HG03103 (cell line): ENCODE measurements around the gene SUSD6.
"Not testable (repeated sequence)": the region's sequence is repeated elsewhere in the genome, so short reads cannot be mapped to it uniquely, and the experiment has no call there.

ENCODE experiments used
- ATAC-seq: cut with Tn5 transposase; IDR thresholded peaks from one replicate; pipeline ENCODE4 v1.9.1; 2021; ENCODE audit warnings: low read depth; ENCODE audit not compliant: unreplicated experiment

The SUSD6 gene

DNA sequence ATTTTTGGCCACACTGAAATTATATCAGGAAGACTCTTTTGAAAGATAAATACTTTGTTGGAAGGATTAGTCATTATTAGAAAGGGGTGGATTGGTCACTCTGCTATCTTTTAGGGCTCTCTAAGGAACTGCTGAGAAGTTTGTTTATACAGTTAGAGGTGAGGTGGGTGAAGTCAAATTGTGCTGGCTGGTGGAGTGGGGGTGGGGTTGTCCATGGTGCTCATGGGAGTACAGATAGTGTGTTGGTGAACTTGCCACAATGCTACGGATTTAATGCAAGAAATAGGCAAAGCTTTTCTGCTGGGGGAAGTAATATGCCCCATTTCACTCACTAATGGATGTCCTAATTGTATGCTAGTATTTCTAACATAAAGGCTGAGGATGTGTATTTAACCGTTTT is 35.8 kb downstream of the SUSD6 start:
- ATAC-seq: no peak

GRCh38 chr14:69647642-69648041 is 36.2 kb downstream of the SUSD6 start:
- ATAC-seq: not testable (repeated sequence)

DNA sequence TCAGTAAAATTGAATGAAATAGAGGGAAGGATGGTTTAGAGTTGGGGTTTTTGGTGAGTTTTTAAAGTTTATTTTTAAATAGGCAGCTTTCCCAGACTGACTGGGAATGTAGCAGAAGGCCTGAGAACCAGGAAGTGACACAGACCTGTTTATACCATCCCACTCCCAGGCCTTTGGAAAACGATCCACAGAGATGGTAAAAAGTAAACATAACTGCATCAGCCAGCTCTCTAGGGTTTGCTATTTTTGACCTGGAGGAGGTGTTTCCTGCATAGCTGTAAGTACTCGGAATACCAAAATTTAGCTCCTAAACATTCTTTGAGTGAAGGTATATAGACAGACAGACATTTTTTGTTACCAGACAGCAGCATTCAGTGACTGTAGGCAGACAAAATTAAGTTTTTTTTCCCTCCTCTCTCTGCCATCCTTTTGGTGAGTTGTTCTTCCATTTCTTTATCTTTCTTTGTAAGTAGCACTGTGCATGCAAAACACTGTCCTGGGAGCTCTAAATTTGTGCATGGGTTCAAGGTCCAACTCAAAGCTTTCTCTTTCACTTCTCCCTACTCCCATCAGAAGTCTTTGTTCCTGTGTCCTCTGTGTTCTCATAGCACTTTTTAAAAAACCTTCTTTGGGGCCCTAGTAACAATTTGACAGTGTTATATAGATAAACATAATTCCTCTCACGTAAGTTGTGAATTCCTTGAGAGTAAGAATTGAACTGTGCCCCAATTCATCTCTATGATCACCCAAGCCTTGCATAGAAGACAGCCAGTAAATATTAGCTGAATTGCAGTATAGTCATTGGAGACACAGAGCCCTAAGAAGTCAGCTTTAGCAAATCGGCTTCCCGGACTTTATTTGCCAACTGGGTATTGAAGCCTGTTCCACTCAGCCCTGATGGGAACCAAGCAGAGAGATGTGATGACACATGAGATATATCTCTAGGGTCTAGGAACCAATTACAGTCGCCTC is 37.4 kb downstream of the SUSD6 start:
- ATAC-seq: peak; percentile 49

DNA sequence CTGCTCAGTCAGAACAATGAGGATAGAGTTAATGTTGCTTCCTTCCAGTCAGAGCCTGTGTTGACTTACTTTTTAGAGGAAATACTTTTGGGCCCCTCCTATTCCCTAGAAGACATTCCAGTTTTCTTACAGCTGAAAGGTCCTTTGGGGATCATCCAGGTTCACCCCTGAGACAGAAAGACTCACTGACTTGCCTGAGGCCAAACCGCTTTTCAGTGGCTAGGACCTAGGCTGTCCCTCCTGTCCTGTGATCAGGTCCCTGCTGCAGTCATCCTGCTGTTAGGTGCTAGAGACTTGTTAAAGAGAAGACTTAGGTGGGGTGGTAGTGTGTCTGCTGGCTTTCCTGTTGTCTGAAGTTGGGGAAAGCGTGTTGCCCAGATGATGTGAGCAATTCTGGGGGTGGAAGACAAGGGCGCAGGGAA is 39.6 kb downstream of the SUSD6 start:
- no peak for ATAC-seq

GRCh38 chr14:69651664-69652063 is 40.3 kb downstream of the SUSD6 start:
- ATAC-seq: no peak

- no peak for ATAC-seq
These were observed 41.7 kb downstream of the SUSD6 start for GRCh38 chr14:69652942-69653684.

DNA sequence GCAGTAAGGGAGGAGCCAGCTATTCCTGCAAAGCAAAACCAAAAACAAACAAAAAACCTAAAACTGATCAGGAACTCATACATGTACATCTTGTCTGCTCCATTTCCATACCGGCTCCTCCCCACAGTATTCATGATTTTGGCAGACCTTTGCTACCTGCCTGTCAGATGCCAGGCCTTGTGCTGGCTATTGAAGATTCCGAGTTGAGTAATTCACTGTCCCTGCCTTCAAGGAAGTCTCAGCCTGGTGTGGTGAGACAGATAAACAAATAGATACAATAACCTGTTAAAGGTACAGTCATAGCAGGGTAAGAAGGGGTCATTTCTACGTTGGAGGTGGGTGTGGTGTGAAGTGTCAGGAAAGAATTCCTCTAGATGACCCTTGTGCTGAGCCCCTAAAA is 42.7 kb downstream of the SUSD6 start:
- ATAC-seq: no peak

GRCh38 chr14:69657950-69658355 is 46.6 kb downstream of the SUSD6 start:
- no peak for ATAC-seq

DNA sequence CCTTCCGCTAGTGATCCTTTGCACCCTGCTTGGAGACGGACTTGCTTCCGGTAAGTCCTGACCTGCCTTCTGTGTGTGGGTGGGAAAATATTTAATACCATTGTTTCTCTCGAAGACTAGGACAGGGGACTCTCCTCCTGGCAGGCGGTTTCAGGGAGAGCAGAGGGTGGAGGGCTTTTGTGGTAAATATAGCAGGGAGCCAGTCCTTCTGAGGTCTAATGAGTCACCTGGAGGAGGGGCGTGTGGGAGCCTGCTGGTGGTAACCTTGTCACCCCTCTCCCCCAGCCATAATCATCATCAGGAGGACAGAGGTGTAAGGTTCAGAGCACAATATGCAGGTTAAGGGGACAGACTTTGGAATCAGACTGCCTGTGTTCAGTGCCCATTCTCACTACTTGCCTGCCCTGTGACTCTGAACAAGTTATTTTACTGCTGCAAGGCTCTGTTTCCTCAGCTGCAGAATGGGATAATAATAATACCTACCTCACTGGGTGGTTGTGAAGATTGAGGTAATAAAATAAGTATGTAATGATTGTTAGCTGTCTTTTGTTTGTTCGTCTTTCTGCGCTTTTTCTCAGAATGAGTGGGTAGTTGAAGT is 47.4 kb downstream of the SUSD6 start:
- no peak for ATAC-seq

DNA sequence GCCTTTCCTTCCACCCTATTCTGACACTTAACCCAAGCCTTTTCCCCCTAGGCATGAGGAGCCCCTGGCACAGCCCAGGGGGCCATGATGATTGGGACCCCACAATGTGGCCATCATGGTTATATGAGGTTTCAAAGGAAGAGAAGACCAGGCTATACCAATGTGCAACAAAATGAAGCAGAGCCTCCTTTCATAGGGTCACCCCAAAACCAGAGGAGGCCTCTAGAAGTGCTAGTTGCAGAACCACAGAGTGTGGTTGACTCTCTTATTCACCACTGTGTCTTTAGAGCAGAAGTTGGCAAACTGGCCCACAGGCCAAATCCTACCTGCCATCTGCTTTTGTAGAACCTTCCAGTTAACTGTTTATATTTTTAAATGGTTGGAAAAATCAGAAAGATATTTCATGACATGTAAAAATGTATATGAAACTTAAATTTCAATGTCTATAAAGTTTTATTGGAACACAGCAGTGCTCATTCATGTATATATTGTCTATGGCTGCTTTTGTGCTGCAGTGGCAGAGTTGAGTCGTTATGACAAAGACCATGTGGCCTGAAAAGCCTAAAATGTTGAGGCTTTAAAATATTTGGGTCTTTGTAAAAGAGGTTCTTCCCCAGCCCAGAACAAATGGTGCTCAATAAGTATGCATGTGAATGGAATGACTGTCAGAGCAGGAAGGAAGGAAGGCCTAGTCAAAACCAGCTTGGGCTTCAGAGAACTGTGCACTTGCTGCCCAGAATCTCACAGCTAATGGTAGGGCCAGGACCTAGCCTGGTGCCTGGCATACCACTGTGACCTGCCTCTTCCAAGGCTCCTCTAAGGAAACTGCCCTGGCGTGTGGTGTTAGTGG is 49.2 kb downstream of the SUSD6 start:
- no peak for ATAC-seq

GRCh38 chr14:69661194-69661537 is 49.8 kb downstream of the SUSD6 start:
- no peak for ATAC-seq

DNA sequence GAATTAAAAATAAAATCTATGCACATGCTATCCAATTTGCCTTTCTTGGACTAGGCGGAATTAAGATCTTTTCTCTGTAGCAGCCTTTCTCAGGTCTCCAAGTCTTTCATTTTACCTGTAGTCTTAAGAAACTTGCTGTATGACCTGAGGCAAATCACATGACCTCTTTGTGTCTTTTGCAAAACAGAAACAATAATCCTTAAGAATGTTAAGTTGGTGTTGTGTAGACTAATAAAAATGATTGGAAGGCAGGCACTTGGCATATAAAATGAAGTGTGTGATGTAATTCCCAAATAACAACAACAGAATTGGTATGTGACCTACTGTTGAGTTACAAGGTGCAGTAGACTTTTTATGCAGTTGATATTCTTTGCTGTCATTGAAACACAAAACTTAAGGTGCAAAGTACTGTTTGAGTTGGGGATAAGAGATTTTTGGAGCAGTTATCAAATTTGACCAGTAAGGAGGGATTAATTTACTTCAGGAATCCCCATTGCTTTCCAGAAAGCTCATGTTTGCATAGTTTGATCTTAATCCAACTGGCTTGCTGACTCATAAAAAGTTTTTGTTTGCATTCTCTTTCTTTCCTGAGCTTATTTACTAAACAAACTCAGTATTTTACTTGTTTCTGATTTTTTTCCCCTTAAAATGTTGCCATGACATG is 51.4 kb downstream of the SUSD6 start:
- ATAC-seq: no peak

GRCh38 chr14:69663300-69663643 is 51.9 kb downstream of the SUSD6 start:
- ATAC-seq: no peak

DNA sequence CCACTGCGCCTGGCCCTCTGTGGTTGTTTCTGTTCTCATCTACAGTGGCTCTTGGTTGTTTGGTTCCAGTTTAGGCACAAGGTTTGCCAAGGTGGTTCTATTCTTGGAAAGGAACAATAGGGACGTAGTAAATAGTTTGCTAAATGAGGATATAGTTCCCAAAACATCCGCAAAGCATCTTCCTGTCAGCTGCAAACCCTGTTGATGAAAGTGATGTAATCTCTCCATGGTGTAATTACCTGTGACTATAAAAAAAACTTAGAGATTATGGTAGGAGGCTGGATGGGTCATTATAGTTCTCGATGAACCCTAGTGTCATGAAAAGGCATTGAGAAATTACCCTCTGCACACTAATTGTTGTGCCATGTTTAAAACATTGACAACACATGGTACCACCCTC is 52.9 kb downstream of the SUSD6 start:
- no peak for ATAC-seq

DNA sequence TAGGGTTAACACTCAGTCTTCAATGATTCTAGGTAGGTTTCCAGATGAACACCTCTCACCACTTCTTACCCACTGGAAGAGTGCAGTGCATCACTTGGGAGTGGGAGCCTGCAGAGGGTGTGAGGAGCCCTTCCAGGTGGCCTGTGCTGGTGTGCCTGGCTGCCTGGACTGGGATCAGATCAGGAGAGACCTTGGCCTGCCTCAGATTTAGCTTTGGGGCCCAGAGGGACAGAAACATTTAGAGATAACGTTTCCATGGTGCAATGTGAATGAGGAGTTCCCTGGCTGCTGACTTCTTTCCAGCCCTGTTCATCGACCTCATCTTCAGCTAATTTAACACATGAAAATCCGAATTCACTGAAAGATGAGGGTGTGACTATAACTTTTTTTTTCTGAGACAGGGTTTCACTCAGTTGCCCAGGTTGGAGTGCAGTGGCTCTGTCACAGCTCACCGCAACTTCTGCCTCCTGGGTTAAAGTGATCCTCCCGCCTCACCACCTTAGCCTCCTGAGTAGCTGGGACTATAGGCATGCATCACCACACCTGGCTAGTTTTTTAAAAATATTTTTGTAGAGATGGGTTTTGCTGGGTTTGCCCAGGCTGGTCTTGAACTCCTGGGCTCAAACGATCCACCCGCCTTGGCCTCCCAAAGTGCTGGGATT is 53.6 kb downstream of the SUSD6 start:
- no peak for ATAC-seq

DNA sequence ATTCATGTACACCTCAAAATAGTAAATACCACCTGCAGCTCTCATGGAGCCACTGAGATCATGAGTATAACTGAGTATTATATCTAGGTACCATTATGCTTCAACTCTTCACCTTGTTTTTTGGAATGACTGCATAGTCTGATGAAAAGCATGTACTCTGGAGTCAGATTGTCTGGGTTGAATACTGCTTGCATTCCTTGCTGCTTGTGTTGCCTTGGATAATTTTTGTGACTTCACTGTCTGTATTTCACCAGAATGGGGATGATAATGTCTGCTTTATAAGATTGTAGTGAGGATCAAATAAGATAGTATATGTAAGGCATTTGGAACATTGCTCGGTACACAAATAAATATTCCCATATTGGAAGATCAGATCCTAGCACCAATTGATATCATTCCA is 54.2 kb downstream of the SUSD6 start:
- no peak for ATAC-seq

GRCh38 chr14:69666112-69666511 is 54.7 kb downstream of the SUSD6 start:
- no peak for ATAC-seq

- no peak for ATAC-seq
These were observed 55.4 kb downstream of the SUSD6 start for GRCh38 chr14:69666690-69667211.

DNA sequence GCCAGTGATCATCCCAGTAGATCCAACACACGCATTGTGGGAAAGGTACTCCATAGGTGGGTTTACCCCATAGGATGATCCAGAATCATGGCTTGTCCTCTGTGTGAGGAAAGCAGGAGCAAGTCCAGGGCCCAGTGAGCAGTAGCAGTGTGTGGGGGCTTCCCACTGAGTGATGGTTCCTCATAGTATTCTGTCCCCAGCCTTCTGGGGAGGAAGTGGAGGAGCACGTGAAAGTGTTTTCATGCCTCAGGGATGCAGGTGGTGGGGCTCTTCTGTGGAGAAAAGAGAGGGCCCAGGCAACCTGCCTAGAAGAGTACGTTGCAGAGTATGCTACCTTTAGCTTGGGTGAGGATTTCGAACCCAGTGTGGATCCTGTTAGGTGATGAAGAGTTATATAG is 56.5 kb downstream of the SUSD6 start:
- ATAC-seq: no peak
